LNCaP clone FGC (cell line): ENCODE data around the gene ARHGAP19.
"Not testable (repeated sequence)": the region's sequence is repeated elsewhere in the genome, so short reads cannot be mapped to it uniquely, and the experiment has no call there.

Source experiments
- DNase-seq: peaks from one replicate; pipeline ENCODE4 v3.0.0-alpha.2; 2011; ENCODE audit warnings: low read depth
- H3K4me3 ChIP-seq: 2 replicates; pipeline ENCODE4 v1.5.1; 2011; ENCODE audit warnings: mild to moderate bottlenecking, low read depth, low read length, control low read depth
- CTCF ChIP-seq: IDR thresholded peaks from 2 replicates; pipeline ENCODE4 v1.5.1; 2012; ENCODE audit warnings: mild to moderate bottlenecking; ENCODE audit not compliant: control insufficient read depth, insufficient read depth; ENCODE audit errors: extremely low read depth

The ARHGAP19 gene

GRCh38 chr10:97297556-97298222 is 5.3 kb upstream of the ARHGAP19 start:
- H3K4me3 ChIP-seq = no peak overlapping the region
- no peak for TF ChIP-seq CTCF

GRCh38 chr10:97292862-97293198 is 393 bp upstream of the ARHGAP19 start:
- no peak for DNase-seq
- no peak for TF ChIP-seq CTCF
- H3K4me3 ChIP-seq = no peak overlapping the region; the same call in 1 of the 2 replicates

More at GRCh38 chr10:97297556-97298222, 5.3 kb upstream of the ARHGAP19 start:
- DNase-seq = no peak

GRCh38 chr10:97291357-97292096 is 910 bp downstream of the ARHGAP19 start:
- no peak for DNase-seq
- peak overlapping the region; percentile 83 for H3K4me3 ChIP-seq
- TF ChIP-seq CTCF = no peak

- H3K4me3 ChIP-seq = peak overlapping the region; percentile 83
- not testable (repeated sequence) for DNase-seq
These were observed 1.7 kb downstream of the ARHGAP19 start for GRCh38 chr10:97290576-97291356.

GRCh38 chr10:97290076-97290475 is 2.4 kb downstream of the ARHGAP19 start:
- DNase-seq, H3K4me3 ChIP-seq: not testable (repeated sequence)

GRCh38 chr10:97280783-97281182 is 11.7 kb downstream of the ARHGAP19 start:
- no peak for TF ChIP-seq CTCF
- no peak for DNase-seq
- H3K4me3 ChIP-seq = no peak overlapping the region

- TF ChIP-seq CTCF = no peak
- H3K4me3 ChIP-seq = no peak overlapping the region
- DNase-seq = no peak
These were observed 13.2 kb downstream of the ARHGAP19 start for GRCh38 chr10:97279121-97279815.
